GM18873 (cell line): ENCODE data around the gene BDH1.

Experiments used
- ATAC-seq: cut with Tn5 transposase; IDR thresholded peaks from one replicate; pipeline ENCODE4 v1.9.1; 2021; ENCODE audit warnings: mild to moderate bottlenecking, moderate library complexity, moderate number of reproducible peaks; ENCODE audit not compliant: unreplicated experiment, low FRiP score

The BDH1 gene

GRCh38 chr3:197508924-197509775 is 46.6 kb downstream of the BDH1 start:
- ATAC-seq = no peak

DNA sequence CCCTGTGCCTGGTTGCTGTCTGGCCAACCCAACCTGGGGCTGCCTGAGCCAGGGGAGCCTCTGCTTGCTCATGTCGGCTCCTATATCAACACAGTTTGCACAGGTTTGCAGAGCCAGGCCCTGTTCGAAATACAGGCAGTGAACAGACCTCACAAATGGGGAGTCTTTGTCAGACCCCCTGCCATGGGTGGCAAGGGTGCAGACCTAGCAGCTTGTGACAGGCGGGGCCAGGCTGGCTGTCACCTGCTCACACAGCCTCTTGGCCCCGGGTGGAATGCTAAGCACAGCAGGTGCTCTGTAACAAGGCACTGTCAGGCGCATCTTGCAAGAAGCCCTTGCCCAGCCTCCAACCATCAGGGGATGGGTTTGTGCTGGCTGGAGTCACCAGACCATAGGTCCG is 47.3 kb downstream of the BDH1 start:
- no peak for ATAC-seq

DNA sequence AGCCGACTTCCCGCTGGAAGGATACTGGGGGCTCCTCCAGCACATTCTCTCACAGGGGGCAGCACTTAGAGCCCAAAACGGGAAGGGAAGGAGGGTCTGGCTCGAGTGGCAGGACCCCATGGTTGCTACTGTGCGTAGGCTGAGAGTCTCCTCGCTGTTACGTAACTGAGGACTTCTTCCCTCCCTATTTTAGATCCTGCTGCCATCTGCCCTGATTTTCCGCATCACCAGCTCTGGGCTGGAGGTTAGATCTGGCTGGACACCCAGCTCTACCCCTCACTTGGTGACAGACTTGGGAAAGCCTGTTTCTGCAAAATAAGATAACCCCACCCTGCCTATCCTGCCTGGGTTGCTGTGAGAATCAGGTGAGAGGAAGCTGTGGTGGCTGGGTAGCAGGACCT is 47.7 kb downstream of the BDH1 start:
- no peak for ATAC-seq

DNA sequence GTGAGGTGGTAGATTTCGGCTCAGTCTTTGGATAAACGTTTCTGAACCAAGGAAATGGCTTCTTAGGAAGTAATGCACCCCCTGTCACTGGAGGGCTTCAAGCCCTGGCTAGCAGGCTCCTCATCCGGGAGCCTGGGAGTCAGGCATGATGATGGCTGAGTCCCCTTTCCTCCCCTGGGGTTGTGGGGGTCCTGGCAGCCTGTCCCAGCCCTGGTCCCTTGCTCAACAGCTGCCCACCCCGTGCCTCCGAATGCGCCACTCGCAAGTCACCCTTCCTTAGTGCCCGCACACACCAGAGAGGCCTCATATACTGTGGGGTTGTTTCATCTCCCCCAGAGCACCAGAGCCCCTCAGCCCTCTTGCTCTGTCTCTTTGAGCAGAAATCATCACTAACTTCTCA is 48.2 kb downstream of the BDH1 start:
- ATAC-seq = no peak

DNA sequence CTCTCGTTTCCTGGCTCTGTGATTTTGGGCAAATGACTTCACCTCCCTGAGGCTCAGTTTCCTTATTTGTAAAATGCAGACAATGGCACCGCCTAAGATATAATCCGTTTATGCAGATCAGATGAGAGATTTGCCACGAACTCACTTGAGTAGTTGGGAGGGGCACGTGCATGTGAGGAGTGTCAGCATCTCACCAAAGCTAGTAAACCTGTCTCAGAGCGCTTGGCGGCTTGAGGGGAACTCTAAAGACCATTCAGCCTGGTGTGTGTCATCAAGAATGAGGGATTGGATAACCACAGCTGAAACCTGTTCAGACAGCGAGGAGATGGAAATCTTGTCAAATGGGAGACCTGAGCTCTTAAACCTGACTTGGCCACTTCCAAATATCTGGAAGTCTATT is 48.7 kb downstream of the BDH1 start:
- no peak for ATAC-seq

DNA sequence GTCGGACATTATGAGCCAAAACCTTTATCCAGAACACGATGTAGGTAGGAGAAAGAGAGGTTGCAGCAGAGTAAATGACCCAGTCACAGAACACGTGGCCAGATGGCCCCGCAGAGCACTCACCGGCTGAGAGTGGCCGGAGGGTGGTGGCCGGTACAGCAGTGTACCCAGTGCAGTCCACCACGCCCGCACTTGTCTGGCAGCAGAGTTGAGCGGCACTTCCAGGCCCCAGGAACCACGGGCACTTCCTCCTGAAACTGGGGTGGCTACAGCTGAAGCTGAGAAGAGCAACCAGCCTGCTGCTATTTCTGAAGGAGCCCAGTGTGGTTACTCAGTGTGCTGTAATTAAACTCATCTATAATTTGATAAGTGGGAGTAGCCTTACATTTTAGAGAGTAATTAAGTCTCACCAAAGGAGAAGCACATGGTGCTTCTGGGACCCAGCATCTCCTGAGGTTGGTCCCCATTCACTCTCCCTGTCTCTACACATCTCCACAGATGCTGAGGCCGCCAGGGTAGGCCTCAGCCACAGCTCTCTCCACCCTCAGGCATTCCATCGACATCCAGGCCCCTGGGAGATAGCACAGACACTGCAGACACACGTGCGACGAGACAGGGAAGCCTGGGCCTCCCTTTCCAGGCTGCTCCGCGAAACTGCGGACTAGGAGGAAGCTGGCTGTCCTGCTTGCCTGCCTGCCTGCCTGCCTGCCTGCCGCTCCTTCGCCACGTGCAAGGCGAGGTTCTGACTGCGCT is 49.8 kb downstream of the BDH1 start:
- ATAC-seq = no peak

- ATAC-seq = no peak
These were observed 51.1 kb downstream of the BDH1 start for GRCh38 chr3:197504641-197505121.

GRCh38 chr3:197504229-197504628 is 51.5 kb downstream of the BDH1 start:
- ATAC-seq = no peak

GRCh38 chr3:197503652-197504051 is 52.1 kb downstream of the BDH1 start:
- no peak for ATAC-seq

DNA sequence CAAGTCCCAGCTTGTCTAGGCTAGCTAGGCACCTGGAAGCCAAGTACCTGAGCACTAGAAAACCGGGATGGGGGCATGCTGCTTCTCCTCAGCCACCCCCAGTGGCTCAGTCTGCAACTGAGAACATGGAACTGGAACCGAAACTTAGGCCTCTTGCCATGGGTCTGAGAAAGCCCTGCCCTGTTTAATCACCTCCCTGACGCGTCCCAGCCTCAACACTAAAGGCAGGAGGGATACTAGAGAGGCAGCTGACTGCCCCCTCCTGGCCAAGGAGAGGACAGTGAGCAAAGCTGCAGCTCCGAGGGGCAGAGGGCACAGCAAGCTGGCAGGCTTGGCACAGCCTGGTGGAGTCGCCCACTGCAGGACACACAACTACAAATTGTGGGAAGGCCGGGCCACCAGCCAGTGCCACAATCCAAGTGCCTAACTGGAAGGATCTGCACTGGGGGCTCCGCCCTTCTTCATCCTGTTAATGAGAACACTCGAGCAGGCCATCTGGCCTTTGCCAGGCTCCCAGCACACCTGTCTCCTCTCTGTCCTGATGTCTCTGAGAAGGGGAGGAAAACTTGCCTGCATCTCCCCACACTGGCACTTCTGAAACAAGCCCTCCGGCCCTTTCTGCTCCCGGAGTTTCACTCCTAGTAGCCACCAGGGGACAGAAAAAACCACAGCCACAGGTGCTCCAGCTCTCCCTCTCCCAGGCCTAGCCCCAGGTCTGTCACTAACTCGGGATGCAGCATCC is 53.7 kb downstream of the BDH1 start:
- ATAC-seq = no peak

DNA sequence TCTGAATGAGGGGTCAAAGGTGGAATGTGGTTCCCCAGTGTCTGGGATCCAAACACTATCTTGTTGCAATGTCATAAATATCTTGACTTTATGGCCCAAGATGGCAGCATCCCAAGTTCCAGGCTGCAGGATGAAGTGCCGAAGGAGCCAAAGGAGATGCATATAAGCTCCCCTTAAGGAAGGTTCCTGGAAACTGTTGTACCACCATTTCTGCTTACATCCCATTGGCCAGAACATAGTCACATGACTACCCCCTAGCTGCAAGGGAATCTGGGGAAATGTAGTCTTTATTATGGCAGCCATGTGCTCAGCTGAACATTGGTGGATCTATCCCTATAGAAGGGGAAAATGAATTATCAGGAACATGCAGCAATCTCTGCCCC is 54.3 kb downstream of the BDH1 start:
- ATAC-seq = no peak

DNA sequence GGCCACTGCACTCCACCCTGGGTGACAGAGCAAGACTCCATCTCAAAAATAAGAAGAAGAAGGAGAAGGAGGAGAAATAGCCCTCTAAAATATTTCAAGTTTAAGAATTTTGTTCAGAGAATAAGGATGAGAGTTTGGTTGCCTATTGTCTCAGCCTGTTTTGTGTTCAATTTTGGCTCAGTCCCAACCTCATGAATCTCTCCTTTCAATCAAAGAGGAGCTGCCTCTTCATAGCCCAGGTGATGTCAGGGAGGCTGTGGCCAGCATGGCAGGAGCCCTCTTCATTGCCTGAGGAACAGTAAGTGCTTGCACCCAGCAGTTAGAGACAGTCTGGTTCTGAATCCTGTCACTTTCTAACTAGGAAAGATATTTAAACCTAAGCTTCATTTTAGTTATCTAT is 55.0 kb downstream of the BDH1 start:
- no peak for ATAC-seq

- no peak for ATAC-seq
These were observed 56.3 kb downstream of the BDH1 start for GRCh38 chr3:197499427-197499826.

DNA sequence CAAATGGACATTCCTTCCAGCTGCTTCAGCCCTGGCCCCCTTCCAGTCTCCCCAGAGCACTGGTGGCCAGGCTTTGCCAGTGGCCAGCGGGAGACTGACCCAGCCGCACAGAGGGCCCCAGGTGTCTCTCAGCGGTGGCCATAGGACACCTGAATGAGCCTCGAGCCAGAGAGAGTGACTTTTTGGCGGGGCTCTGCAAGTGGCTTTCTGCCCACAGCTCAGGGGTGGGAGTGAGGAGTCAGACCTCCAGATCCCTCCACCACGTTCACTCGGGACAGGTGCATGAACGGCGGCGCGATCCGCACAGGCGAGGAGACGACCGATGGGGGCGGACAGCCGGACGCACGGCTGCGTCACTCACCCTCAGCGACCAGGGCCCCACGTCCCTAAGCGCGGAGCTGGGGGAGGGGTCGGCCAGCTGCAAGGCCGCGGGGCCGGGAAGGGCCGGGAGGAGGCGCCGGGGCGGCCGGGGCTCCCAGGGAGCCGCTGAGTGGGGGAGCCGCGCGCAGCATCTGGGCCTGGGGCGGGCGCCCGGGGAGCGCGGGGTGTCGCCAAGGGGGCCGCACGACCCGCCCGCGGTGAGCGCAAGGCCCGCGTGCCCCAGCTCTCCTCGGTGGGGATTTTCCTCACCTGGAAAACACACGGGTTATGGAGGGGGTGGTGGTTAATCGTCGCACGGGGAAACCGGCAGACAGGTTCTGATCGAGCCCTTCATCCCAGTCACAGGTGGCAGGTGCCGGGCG is 57.1 kb downstream of the BDH1 start:
- no peak for ATAC-seq

DNA sequence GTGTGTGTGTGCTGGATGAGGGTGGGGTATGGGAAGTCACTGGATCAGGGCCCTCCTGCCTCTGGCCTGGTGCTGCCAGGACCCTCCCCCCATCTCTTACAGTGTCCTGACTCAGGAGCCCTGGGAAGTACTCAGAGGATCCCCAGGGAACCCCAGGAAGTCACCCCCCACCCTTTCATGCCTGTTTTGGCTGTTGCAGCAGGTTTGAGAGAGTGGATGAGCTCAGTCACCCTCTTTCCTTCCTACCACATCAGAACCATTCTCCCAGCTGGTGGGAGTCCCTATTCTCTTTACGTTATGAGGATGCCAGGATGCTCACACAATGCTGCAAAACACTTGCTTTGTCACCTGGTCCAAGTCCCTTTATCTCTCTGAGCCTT is 59.0 kb downstream of the BDH1 start:
- ATAC-seq = no peak

- ATAC-seq = no peak
These were observed 59.6 kb downstream of the BDH1 start for GRCh38 chr3:197495999-197496745.

- ATAC-seq = no peak
These were observed 60.3 kb downstream of the BDH1 start for GRCh38 chr3:197495499-197495898.

DNA sequence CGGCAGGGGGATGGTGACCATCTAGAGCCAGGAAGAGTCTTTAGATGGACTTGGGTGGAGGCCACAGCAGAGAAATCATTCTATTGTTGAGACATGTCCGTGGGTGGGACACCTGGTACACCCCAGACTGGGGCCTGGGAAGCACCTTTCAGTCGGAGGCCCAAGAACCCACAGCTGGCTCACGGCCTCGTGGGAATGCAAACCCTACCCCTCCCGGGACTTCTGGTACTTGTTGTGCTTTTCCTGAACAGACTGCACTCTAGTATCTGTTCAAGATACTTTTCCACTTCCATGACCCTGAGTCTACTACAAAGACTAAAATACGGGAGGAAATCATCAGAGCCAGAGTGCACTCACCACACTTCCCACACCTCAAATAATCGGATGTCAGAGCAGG is 60.7 kb downstream of the BDH1 start:
- no peak for ATAC-seq

GRCh38 chr3:197494366-197495058 is 61.3 kb downstream of the BDH1 start:
- no peak for ATAC-seq
